ENCODE data around the gene EMC10.

Gene EMC10

GRCh38 chr19:50537306-50537685 lies 61.0 kb downstream of the EMC10 start:
- peaks cover 91% of the 10 kb centered on the region for H3K27me3 ChIP-seq (replicated peaks; ENCODE audit: insufficient read depth, low read length)
- no peaks in the 10 kb centered on the region for H3K4me1 ChIP-seq (ENCODE audit: low read length)
- H3K9me3 ChIP-seq (replicated peaks; ENCODE audit: insufficient read depth, low read length), result no peaks in the 10 kb centered on the region

GRCh38 chr19:50537769-50538230 lies 61.5 kb downstream of the EMC10 start:
- peak; percentile 77 for TF ChIP-seq CTCF (IDR thresholded peaks at IDR 0.05; ENCODE audit: low read length)
- TF ChIP-seq EZH2phosphoT487 (IDR thresholded peaks at IDR 0.05; ENCODE audit: low read length), result no peak
- TF ChIP-seq EZH2 (optimal IDR thresholded peaks at IDR 0.05; ENCODE audit: low read depth, low read length), result no peak
- no peaks in the 10 kb centered on the region for H3K9me3 ChIP-seq (replicated peaks; ENCODE audit: insufficient read depth, low read length)
- H2AFZ ChIP-seq (ENCODE audit: low read length), result no peak overlapping the region
- H4K20me1 ChIP-seq (ENCODE audit: insufficient read depth, low read length), result no peaks in the 10 kb centered on the region
- no peak overlapping the region for H3K27ac ChIP-seq (ENCODE audit: low read length)
- H3K9me2 ChIP-seq (replicated peaks; ENCODE audit: insufficient read depth, low read length), result no peaks in the 10 kb centered on the region
- H3K4me2 ChIP-seq (ENCODE audit: low read depth, low read length), result no peak overlapping the region
- H3K4me1 ChIP-seq (ENCODE audit: low read length), result no peaks in the 10 kb centered on the region
- H3K27me3 ChIP-seq (replicated peaks; ENCODE audit: insufficient read depth, low read length), result peaks cover 91% of the 10 kb centered on the region
- peak; percentile 46 for DNase-seq
- no peaks in the 10 kb centered on the region for H3K36me3 ChIP-seq (replicated peaks; ENCODE audit: insufficient read depth, low read length)
- H3K9ac ChIP-seq (ENCODE audit: low read length), result no peak overlapping the region
- H3F3A ChIP-seq (ENCODE audit: insufficient read depth, low read length), result no peaks in the 10 kb centered on the region
- H3K79me2 ChIP-seq (ENCODE audit: low read length), result no peaks in the 10 kb centered on the region
- no peak overlapping the region for H3K4me3 ChIP-seq (ENCODE audit: low read length)

More at GRCh38 chr19:50537306-50537685, 61.0 kb downstream of the EMC10 start:
- TF ChIP-seq EZH2phosphoT487 (IDR thresholded peaks at IDR 0.05; ENCODE audit: low read length) (no peak), CTCF (IDR thresholded peaks at IDR 0.05; ENCODE audit: low read length) (no peak), EZH2 (optimal IDR thresholded peaks at IDR 0.05; ENCODE audit: low read depth, low read length) (no peak)
- no peaks in the 10 kb centered on the region for H3K36me3 ChIP-seq (replicated peaks; ENCODE audit: insufficient read depth, low read length)
- H3K4me2 ChIP-seq (ENCODE audit: low read depth, low read length), result no peak overlapping the region
- H4K20me1 ChIP-seq (ENCODE audit: insufficient read depth, low read length), result no peaks in the 10 kb centered on the region
- H3K9ac ChIP-seq (ENCODE audit: low read length), result no peak overlapping the region
- H3K4me3 ChIP-seq (ENCODE audit: low read length), result no peak overlapping the region
- no peaks in the 10 kb centered on the region for H3K79me2 ChIP-seq (ENCODE audit: low read length)
- no peak for DNase-seq
- no peak overlapping the region for H3K27ac ChIP-seq (ENCODE audit: low read length)
- no peaks in the 10 kb centered on the region for H3K9me2 ChIP-seq (replicated peaks; ENCODE audit: insufficient read depth, low read length)
- H2AFZ ChIP-seq (ENCODE audit: low read length), result no peak overlapping the region
- no peaks in the 10 kb centered on the region for H3F3A ChIP-seq (ENCODE audit: insufficient read depth, low read length)
